HG02852 (cell line): Measurements from ENCODE around the gene CRYGA.
"Not testable (repeated sequence)": the region's sequence is repeated elsewhere in the genome, so short reads cannot be mapped to it uniquely, and the experiment has no call there.

ENCODE experiments used
- ATAC-seq: cut with Tn5 transposase; IDR thresholded peaks from one replicate; pipeline ENCODE4 v1.9.1; 2021; ENCODE audit warnings: mild to moderate bottlenecking, moderate library complexity; ENCODE audit not compliant: unreplicated experiment

Gene CRYGA

DNA sequence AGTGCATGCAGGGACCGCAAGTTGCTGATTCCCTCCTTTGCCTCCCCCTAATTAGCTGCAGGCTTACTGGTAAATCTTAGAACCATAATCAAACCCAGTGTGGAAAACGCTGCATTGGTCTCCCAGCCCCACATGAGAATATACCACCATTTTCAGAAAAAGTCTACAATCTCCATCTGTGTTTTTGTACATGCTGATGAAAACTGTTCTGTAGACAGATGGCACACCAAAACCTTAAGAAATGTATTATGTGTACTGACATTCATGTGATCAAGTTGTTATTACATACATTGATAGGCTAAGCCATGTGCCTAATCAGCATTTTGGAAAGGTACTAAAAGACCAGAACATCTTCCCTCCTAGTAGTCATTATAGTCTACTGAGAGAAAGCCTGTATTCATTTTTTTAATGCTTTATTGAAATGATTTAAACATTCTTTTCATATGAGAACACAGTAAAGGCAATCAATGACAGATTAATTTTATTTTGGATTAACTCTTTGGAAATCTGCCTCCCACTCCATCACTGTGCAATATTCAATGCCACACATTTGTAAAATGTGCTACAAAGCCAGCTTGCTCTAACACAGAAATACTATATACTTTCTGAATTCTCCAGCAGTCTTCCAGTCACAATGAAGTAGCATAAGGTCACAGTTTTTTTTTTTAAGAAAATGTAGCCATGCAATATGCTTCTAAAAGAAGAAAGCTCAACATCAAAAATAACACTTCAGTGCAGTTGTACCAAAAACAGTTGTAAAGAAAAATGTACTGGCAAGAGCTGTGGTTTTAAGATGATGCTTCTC, 1.8 kb upstream of the CRYGA start:
- no peak for ATAC-seq

GRCh38 chr2:208156439-208156838, 7.0 kb downstream of the CRYGA start:
- ATAC-seq, result no peak

- ATAC-seq, result no peak
These were observed 10.2 kb downstream of the CRYGA start for GRCh38 chr2:208153156-208153555.

DNA sequence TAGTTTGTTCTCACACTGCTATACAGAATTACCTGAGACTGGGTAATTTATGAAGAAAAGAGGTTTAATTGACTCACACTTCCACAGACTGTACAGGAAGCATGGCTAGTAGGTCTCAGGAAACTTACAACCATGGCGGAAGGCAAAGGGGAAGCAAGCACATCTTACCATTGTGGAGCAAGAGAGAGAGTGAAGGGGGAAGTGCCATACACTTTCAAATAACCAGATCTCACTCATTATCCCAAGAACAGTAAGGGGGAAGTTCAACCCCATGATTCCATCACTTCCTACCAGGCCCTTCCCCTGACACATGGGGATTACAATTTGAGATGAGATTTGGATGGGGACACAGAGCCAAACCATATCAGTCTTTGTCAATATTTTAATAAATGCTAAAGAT, 12.4 kb downstream of the CRYGA start:
- no peak for ATAC-seq

GRCh38 chr2:208150094-208150493, 13.3 kb downstream of the CRYGA start:
- no peak for ATAC-seq

- no peak for ATAC-seq
These were observed 14.6 kb downstream of the CRYGA start for GRCh38 chr2:208148803-208149202.

DNA sequence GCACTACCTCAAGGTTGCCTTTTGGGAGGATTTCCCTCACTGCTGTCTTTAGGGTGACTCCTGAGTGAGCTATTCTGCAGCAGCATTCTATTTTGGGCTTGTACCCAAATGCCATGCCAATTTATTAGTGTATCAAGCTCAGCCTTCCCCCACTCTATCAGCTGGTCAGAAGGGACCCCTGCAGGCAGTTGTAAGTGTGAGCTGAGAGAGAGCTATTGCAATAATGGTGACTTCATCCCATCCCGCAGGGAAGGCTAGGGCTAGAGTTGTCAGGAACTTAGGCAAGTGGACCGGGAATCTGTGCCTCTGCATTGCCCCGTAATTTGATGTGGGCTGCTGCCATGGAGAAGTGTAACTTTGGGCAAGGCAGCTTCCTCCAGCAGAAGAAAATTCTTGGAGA, 15.6 kb downstream of the CRYGA start:
- ATAC-seq, result no peak

DNA sequence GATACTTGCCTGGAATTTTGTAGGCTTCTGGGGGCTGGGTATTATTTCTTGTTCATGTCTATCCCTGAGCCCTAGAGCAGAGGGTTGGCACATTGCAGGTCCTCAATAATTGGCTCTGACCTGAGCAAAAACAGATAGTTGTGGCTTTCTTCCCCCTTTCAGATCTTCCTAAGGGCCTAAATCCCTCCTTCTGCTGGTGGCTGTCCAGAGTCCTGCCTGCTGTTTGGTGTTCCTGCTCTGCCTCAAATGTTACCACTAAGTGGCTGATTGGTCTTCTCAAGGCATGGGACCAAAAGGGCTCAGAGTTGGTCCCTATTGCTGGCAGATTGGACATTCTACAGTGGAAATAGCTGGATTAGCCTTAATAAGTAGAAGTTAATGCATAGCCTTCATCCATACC, 16.4 kb downstream of the CRYGA start:
- ATAC-seq, result no peak

- ATAC-seq, result no peak
These were observed 17.4 kb downstream of the CRYGA start, which contains the start of gene CRYGB for GRCh38 chr2:208146006-208146405. TSS of gene CRYGB (minus strand) at chr2:208146158. CDS start at chr2:208146120, 38 bp downstream.

DNA sequence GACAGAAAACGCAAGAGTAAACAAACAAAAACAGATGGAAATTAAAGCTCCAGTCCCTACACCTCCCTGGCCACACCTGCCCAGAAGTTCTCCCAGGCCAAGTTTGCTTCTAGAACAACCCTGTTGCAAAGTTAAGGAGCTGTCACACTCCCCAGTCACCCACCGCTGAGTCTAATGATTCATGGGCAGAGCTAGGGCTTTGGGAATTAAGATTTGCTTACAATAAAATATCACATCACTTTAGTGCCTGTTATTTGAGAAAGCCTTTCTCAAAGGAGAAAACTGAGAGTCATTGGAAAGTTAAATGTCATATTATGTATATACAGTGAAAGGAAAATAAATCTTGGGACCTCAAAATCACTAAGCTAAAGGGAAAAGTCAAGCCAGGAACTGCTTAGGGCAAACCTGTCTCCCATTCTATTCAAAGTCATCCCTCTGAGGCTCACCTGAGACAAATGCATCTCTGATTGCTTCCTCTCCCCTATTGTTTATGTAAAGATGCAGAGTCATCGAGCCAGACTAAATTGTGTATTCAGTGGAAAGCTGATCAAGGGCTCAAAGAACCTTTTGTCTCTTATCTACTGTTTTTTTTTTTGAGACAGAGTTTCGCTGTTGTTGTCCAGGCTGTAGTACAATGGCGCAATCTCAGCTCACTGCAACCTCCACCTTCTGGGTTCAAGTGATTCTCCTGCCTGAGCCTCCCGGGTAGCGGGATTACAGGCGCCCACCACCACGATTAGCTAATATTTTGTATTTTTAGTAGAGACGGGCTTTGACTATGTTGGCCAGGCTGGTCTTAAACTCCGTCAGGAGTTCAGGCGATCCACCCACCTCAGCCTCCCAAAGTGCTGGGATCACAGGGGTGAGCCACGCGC, 20.2 kb downstream of the CRYGA start:
- no peak for ATAC-seq

DNA sequence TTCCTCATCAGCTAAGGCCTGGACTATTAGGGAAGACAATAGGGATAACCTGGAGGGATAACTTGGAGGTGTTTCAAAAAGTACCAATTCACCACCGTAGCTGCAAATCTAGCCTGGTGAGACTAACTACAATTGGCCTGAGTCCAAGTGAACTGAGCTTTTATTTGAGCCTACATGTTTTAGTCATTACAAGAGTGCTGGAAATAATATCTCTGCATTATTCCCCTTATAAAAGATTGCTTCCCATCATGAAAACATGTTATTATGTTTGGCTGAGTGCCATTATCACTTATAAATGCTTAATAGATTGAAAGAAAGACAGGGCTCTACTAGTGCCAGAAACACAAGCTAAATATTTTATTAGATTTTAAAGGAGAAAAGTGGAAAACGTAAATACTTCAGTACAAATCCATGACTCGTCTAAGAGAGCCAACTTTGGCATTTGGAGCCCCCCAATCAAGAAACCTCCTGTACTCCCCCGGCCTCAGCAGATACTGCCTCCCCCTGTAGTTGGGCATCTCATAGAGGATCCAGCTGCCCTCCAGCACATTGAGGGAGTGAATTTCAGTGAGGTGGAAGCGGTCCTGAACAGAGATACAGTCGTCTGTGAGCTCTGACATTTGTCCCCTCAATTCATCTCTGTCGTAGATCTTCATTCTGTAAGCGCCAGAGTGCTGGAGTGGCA, 21.0 kb downstream of the CRYGA start:
- ATAC-seq, result no peak

- ATAC-seq, result no peak
These were observed 23.9 kb downstream of the CRYGA start for GRCh38 chr2:208139447-208139846.

GRCh38 chr2:208138334-208138733, 25.1 kb downstream of the CRYGA start:
- not testable (repeated sequence) for ATAC-seq

DNA sequence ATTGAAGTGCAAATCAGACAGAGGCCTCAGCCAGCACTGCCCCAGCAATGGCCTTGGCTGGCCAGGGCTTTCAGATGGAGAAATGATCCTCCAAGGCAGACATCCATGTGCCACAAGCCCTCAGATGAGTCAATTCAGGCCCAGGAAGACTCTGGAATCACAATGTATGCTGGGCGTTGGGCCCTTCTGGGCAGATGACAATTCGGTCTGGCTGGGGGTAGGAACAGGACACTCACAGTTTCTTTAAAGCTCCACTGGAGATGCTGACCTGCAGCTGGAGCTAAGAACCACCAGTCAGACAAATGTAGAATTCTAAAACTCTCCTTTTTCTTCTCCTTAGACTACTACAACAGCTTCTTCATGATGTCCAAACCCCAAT, 26.7 kb downstream of the CRYGA start:
- ATAC-seq, result no peak

DNA sequence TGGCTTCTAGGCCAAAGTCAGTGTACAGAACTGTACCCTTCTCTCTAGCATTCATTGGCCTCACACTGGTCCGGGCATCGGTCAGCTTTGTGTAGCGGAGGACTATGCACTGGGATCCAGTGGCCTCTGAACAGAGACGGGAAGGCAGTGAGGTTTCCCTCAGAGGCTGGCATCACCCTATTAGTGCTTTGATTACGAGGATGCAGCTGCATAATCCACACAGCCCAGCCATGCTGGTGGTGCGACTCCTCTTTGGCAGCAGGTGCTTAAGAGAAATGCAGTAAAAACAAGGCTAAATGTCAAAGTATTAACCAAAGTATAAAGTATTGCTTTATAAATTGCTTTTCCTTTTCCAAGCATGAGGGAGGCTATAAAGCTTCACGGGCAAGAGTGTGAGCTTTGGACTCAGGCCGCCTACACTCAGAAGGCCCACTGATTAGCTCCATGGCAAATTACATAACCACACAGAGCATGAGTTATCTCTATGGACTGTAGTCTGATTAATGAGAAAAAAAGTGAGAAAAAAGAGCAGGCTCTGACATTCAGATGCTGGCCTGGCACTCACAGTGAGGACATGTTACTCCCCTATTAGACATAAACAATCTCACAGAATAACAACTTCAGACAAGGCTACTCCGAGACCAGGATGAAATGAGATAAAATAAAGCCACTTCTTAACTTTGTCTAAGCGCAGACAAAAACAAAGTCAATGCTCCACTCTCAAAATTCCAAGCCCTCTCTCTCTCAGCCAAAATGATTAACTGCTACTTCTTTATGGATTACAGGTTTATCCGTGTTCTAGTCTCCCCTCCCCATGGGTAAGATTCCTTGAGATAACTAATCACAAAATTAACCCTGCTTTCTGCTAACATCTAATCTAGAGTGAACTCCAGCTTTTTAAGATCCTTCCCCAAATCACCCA, 27.3 kb downstream of the CRYGA start:
- ATAC-seq, result no peak

- no peak for ATAC-seq
These were observed 28.3 kb downstream of the CRYGA start for GRCh38 chr2:208134928-208135586.

GRCh38 chr2:208130712-208131110, 32.7 kb downstream of the CRYGA start:
- no peak for ATAC-seq

DNA sequence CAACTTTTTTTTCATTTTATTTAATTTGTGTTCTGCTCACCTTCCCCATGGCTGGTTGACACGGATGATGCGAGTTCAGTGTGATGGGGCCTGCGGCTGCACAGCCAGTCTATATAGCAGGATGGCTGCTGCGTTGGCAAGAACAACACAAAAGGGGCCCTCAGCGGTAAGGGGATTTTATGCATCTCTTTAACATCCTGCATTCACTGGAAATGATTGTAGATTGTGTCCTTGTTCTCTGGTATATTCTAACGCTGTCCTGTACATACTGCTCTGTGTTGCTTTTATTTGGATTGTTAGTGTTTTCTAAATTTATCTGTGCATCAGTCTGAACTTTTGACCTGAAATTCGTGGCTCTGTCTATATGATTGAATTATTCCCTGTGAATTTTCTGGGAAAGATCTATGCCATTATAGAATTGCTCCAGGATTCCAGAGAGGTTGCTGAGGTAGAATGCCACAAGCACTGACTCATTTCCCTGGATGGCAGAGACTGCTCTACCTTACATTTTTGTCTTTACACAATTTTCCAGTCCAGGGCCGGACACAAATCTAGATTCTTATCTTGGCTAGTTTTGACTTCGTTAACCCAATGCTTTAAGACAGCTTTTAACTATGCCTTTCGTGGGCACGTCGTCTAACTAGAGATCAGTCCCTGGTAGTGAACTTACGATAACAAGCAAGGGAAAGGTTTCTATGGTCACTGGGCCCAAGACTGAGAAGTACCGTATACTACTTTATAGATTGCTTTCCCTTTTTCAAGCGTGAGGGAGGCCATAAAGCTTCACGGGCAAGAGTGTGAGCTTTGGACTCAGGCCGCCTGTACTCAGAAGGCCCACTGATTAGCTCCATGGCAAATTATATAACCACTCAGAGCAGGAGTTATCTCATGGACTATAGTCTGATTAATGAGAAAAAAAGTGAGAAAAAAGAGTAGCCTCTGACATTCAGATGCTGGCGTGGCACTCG, 33.4 kb downstream of the CRYGA start, which contains the start of gene CRYGC:
CRYGC (minus strand) TSS at position 85 of the 968 bp plus-strand sequence; CDS start at position 49, 36 bp downstream.
- ATAC-seq, result no peak

DNA sequence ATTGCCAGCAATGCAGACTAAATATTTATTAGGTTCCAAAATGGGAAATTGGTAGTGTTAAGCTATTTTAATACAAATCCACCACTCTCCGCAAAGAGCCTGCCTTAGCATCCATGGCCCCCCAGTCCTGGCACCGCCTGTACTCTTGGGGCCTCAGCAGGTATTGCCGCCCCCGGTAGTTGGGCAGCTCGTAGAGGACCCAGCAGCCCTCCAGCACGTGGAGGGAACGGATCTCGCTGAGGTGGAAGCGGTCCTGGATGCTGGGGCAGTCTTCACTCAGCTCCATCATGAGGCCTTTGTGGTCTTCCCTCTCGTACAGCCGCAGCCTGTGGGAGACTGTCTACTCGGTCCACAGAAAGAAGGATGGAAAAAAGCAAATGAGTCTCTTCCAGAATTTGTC, 35.3 kb downstream of the CRYGA start:
- no peak for ATAC-seq
